Activated CD4-positive, alpha-beta T cell treated with anti-CD3 and anti-CD28 coated beads, Interleukin-2, amount 50 U/mL, for 16 hours (primary cell): ENCODE data around the gene MRPL38.

Source experiments
- DNase-seq: peaks from one replicate; pipeline ENCODE4 v3.0.0-alpha.2; 2020

Gene MRPL38

GRCh38 chr17:75850928-75851692 is 53.6 kb downstream of the MRPL38 start:
- DNase-seq = no peak

- DNase-seq = no peak
Measured at GRCh38 chr17:75849724-75850123, 55.0 kb downstream of the MRPL38 start.

- DNase-seq = no peak
Measured at GRCh38 chr17:75849279-75849646, 55.4 kb downstream of the MRPL38 start.
